Mononuclear cell (primary cell): ENCODE results near the gene SLC22A12. TPM values are rescaled to one million over a fixed set of nuclear protein-coding genes. Genes with fewer than 3 reads are reported as not detected.

Source experiments
- H3K27me3 ChIP-seq: 2 replicates; pipeline ENCODE4 v1.6.0; 2011; ENCODE audit warnings: low read length, control low read depth; ENCODE audit not compliant: insufficient read depth
- H3K4me1 ChIP-seq: 2 replicates; pipeline ENCODE4 v1.5.1; 2011; ENCODE audit warnings: mild to moderate bottlenecking, low read length, control low read depth; ENCODE audit not compliant: insufficient read depth
- H3K4me3 ChIP-seq: 2 replicates; pipeline ENCODE4 v1.5.1; 2011; ENCODE audit warnings: mild to moderate bottlenecking, low read length, moderate library complexity
- H3K9me3 ChIP-seq: 2 replicates; pipeline ENCODE4 v1.5.1; 2011; ENCODE audit warnings: low read depth, mild to moderate bottlenecking, control low read depth, low read length
- total RNA-seq: library from RNA; depleted of rRNA; stranded (reverse); fragments of >200 nt; gene quantifications from one replicate; pipeline ENCODE4 v1.2.3, GENCODE V29; 2012

SLC22A12 gene
- total RNA-seq, 1 donor = not detected

DNA sequence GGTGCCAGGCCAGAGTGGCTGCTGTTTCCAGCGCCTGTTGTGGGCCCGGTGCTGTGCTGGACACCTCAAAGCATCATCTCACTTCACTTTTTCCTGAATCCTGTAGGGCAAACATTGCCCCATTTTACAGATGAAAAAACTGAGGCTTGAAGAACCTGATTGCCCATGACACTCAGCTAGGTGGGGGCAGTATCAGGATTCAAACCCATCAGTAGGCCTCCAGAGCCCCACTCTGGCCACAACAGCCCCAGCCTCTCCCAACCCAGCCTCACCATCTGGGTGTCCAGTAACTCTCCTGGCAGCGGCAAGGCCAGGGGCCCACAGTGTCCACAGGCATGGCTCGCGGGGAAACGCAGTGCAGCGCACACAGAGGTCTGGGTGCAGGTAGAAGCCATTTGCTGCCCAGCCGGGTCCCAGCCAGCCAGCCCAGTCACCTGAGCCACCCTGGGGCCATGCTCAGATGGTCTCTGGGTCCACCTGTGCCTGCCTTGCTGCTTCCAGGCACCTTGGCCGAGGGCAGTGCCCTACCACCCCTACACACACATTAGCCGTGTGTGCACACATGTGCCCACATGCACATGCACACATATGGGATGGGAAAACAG, 11.5 kb downstream of the SLC22A12 start:
- no peak overlapping the region for H3K4me3 ChIP-seq
- H3K27me3 ChIP-seq = no peaks in the 10 kb centered on the region
- no peaks in the 10 kb centered on the region for H3K9me3 ChIP-seq
- H3K4me1 ChIP-seq = no peaks in the 10 kb centered on the region

DNA sequence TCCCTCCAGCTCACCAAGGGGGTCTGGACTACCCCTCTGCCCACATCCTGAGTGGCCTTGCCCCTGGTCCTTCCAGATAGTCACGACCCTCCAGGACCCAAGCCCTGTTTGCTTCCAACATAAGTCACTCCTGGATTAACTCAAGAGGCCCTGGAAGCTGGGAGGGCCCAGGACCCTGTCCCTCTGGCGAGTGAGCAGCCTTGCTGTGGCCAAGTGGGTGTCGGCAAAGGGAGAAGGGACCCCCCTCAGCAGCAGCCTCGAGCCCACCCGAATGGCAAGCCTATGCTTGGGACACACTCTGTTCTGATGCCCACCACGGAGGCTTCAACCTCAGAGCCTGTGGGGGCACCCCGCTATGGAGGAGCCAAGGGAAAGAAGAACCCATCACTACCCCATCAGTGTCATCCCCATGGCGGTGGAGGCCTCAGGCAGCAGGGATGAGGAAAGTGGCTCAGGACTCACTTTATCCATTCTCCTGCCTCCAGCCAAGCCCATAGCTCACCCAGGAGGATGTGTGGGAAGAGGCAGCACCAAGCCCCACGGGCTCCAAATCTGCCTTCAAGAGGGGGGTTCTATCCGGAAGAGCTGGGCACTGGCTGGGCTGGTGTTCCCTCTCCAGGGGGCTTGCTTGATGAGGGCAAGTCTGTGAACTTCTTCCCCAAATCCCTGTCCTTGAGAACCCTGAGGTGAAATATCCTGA, 12.5 kb downstream of the SLC22A12 start:
- Histone ChIP-seq H3K4me3 (no peak overlapping the region), H3K9me3 (no peaks in the 10 kb centered on the region), H3K4me1 (no peaks in the 10 kb centered on the region), H3K27me3 (no peaks in the 10 kb centered on the region)

DNA sequence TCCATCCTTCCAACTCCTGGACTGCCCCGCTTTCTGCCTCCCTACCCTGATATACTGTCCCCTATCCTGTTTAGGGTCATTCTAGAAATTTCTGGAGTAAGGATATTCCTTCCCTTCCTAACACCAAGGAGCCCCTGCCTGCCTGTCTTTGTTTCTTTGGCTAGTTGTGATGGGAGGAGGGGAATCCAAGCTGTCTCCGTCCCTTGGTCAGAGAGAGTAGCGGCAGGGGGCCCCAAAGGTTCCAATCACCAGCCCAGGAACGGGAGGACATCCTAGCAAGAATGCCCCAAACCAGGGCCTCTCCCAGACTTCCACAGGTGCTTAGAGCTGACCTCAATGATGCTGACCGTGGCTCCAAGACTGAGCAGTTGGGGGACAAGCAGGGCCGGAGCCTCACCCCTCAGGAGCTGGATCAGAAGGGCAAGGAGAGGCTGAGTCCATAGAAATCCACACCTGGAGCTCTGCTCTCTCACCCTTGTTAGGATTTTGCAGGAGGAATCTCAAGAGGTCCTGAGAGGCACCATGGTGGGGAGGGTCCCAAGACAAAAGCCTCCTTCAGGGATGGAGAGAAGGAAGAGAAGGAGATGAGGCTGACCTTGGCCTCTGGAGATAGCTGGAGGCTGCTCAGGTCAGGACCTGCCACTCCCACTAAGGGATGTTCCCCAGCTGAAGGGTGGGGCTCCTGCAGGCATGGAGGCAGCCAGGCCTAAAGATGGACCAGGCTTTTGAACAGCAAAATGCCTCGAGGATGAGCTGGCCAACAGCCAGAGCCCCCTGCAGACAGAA, 13.6 kb downstream of the SLC22A12 start:
- Histone ChIP-seq H3K4me1 (no peaks in the 10 kb centered on the region), H3K4me3 (no peak overlapping the region), H3K9me3 (no peaks in the 10 kb centered on the region), H3K27me3 (no peaks in the 10 kb centered on the region)

DNA sequence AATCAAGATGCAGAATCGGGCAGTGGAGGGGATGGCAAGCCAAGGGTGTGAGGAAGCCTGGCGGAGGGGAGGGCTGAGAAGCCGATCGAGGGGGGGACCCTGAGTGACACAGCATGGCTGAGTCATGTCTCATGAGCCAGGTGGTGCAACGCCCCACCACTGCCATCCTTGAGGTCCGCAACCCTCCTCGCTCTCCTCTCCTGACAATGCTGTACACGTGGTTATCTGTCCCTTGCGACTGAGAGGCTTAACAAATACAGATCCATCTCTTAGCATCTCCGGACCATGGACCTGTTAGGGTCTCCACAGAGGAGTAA, 14.2 kb downstream of the SLC22A12 start:
- H3K9me3 ChIP-seq = no peaks in the 10 kb centered on the region
- H3K4me3 ChIP-seq = no peak overlapping the region
- H3K27me3 ChIP-seq = no peaks in the 10 kb centered on the region
- H3K4me1 ChIP-seq = no peaks in the 10 kb centered on the region

DNA sequence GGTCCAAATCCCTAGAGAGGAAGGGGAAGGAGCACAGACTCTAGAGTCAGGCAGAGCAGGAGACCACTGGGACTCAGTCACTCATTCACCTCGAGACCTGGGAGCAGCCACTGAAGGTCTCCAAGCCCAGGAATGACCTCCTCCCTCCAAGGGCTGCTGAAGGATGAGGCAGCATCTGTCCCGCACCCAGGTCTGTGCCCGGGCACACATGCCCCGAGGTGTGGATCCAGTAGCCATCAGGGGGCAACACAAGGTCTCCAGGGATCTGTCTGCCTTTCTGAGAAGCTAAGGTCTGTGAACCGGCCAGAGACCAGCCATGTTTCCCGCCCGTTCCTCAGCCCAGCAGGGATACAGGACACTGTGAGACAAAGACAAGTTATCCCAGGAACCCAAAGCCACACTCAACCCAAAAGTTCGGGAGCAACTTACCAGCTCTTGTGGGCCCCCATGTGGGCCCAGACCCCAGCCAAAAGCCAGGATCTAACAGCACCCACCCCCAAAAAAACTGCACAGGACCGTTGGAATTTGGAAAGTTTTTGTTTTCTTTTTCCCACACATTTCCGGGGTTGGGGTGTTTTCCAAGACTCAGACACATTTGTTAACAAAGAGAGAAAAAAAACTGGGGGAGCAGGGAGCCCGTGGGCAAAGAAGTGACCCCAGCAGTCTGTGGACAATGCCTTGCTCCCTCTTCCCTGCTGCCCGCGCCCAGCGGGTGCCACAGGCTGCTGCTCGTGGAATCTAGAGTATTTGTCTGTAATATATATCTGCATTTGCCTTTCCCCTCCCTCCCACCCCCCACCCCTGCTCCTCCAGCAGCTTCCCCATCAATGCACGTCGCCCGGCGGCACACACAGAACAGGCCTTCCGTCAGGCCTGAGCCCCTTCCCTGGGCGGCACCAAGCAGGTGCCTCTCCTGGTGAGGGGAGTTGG, 14.9 kb downstream of the SLC22A12 start:
- no peaks in the 10 kb centered on the region for H3K9me3 ChIP-seq
- no peaks in the 10 kb centered on the region for H3K4me1 ChIP-seq
- H3K4me3 ChIP-seq = no peak overlapping the region
- no peaks in the 10 kb centered on the region for H3K27me3 ChIP-seq

DNA sequence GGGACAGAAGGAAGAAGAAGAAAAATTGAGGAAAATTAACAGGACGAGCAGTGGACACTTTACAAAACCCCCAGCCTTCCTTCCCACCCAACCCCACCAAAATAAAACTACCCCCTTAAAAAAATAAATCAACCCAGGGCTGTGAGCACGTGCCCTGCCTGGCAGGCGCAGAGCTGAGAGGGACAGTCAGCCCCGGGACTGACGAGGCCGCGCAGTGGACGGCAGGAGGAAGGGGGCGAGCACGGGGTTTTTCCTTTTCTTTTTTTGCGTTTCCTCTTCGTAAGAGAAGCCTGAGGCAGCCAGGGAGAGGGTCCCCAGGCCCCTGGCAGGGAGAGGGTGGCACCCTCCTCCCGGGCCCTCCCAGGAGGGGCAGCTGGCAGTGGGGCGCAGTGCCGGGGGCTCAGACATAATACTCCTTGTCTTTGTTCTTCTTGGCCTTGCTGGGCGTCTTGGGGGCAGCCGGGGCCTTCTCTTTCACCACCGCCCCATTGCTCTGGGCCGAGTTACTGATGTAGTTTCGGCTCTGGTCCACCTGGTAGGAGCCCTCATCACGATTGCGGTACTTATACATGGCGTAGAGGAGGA, 15.9 kb downstream of the SLC22A12 start:
- H3K27me3 ChIP-seq = no peaks in the 10 kb centered on the region
- peaks cover 6% of the 10 kb centered on the region for H3K4me1 ChIP-seq
- no peaks in the 10 kb centered on the region for H3K9me3 ChIP-seq
- no peak overlapping the region for H3K4me3 ChIP-seq

DNA sequence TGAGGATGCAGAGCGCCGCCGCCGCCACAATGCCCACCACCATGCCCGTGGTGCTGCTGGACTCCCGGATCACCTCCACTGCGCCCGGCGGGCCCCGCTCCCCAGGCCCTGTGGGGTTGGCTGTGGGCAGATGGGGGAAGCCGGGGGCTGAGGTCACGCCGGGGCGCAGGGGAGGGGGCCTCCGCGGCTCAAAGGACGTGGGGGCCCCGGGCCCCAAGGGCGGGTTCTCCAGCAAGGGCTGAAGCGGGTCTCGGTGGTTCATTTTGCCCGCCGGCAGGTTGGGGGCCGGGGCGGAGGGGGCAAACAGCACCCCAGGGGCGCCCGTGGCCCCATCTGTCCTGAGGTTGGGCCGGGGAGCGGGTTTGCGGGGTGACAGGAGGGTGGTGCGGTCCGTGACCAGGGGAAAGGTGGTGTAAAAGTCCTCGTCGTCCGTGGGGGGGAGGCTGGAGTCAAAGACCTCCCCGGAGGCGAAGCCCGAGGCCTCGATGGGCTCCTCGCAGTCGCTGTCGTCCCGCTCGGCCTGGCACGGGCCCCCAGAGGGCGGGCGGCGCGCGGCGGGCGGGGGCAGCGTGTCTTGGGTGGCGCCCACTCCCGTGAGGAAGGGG, 16.5 kb downstream of the SLC22A12 start:
- H3K4me3 ChIP-seq = no peak overlapping the region
- H3K27me3 ChIP-seq = no peaks in the 10 kb centered on the region
- no peaks in the 10 kb centered on the region for H3K9me3 ChIP-seq
- H3K4me1 ChIP-seq = peaks cover 10% of the 10 kb centered on the region

DNA sequence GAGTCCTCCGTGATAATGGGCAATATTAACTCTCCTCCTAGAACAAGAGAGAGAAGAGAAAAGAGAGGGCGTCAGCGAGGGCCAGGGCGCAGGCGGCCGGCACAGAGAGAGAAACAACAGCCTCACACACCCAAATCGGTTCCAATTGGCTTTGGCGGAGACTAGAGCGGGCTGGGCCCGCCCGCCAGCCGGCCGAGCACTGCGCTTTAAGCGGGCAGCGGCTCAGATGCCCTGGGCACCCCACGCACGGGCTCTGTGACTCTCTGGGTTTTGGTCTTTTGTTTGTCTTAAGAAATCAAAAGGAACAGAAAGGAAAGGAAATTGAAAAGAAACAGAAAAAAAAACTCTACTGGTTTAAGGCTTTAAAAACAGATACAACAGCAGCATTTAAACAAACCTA, 17.0 kb downstream of the SLC22A12 start:
- no peak overlapping the region for H3K4me3 ChIP-seq
- peaks cover 10% of the 10 kb centered on the region for H3K4me1 ChIP-seq
- no peaks in the 10 kb centered on the region for H3K27me3 ChIP-seq
- no peaks in the 10 kb centered on the region for H3K9me3 ChIP-seq

DNA sequence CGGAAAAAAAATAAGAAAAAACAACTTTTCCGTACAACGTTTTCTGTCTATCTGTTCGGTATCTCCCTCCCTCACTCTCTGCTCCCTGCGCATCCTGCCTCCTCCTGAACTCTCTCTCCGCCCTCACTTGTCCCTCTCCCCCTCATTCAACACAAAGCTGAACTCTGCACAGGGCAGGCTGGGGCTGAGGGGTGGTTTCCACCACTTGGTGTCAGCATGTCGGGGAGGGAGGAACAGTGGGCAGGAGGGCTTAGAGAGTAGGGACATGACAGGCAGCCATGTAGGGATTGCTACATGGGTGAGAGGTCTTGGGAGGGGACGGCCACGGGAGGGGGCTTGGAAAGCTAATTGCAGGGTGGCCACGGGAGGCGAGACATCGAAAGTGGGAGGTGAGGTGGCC, 17.6 kb downstream of the SLC22A12 start:
- H3K4me1 ChIP-seq = peaks cover 10% of the 10 kb centered on the region
- no peaks in the 10 kb centered on the region for H3K9me3 ChIP-seq
- H3K27me3 ChIP-seq = no peaks in the 10 kb centered on the region
- H3K4me3 ChIP-seq = no peak overlapping the region

DNA sequence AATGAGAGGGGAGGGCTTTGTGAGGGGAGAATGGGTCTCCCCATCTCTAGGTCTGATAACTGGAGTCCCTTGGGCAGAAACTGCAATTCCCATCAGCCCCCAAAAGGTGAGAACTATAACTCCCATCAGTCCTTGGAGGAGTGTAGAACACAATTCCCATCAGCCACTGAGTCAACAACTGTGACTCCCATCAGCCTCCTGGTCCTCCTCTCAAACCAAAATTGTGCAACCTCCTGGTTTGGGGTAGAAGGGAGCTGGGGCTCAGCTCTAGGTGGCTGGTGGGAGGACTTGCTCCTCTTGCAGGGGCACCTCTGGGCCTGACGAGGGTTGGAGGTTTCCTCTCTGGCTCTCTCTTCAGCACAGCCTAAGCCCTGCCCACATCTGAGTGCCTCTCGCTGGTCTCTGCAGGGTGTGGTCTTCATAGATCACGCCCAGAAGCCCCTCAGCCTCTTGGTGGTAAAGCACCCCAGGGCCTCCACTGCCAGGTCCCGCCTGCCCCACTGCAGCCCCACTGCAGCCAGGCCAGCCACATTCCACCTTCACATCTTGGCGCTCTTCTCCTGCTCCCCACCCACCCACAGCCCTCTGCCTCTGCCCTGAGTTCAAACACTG, 18.5 kb downstream of the SLC22A12 start:
- Histone ChIP-seq H3K4me1 (peaks cover 10% of the 10 kb centered on the region), H3K9me3 (no peaks in the 10 kb centered on the region), H3K4me3 (no peak overlapping the region), H3K27me3 (no peaks in the 10 kb centered on the region)

DNA sequence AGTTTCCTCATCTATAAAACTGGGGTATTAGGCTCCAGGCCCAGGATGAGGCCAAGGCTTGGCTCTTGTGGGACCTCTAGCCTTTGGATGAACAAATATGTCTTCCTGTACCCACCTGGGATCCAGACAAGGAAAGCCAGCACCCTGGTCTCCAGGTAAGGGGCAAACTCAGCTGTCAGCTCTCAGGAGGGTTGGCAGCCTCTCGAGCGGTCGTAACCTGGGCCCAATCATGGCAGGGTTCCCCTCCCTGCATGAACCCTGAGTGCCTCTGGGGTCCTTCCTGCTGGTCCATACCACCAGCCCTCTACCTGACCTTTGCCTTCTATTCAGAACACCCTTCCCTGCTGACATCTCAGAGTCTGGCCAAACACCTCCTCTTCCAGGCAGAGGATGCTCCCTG, 19.6 kb downstream of the SLC22A12 start:
- H3K4me3 ChIP-seq = no peak overlapping the region
- no peaks in the 10 kb centered on the region for H3K9me3 ChIP-seq
- peaks cover 10% of the 10 kb centered on the region for H3K4me1 ChIP-seq
- H3K27me3 ChIP-seq = no peaks in the 10 kb centered on the region

DNA sequence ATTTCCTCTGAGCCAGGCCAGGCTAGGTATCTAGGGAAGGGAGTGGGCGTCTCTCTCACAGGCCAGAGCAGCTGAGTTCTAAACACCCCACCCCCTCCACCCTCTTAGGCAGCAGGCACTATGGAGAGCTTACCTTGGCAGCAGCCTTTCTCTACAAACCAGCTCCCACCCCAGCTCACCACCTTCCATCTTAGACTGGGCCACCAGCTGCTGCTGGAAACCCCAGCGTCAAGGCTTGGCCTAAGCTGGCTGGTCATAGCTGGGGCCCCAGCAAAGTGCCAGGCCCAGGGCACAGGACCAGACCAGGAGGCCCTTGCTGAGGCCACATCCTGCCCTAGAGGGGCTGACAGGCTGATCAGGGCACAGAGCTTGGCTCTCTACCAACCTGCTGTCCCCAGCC, 20.2 kb downstream of the SLC22A12 start:
- H3K4me1 ChIP-seq = peaks cover 10% of the 10 kb centered on the region
- no peak overlapping the region for H3K4me3 ChIP-seq
- no peaks in the 10 kb centered on the region for H3K9me3 ChIP-seq
- H3K27me3 ChIP-seq = no peaks in the 10 kb centered on the region

DNA sequence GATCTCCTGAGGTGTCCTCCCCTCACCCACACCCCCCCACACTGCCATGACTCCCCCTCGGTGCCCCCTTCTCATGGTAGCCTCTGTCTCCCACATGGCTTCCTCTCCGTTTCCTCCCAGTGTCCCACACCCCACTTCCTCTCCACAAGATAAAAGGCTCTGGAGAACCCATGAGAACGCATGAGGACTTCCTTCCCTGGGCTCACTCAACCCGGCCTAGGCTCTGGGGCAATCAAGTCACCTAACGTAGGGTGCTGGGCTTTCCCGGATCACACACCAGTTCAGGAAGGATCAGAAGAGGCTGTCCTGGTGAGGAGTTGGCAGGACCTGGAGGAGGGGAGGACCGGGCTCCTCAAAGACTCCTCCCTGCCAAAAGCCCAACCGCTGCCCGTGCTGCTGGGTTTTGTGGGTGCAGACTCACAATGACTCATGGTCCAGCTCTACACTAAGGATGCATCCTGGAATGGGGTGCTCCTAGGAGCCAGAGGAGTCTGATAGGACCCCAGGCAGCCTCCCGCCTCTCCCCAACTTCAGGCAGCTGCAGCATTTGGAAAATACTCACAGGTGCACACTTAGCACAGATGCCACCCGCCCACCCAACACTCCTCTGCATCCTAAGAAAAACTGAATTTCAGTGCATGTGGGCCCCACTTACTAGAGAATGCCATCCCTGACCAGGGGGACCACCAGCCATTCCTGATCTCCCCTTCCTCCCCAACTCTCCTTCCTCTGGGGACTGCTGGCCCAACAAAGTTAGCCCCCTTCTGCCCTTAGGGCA, 21.0 kb downstream of the SLC22A12 start:
- H3K27me3 ChIP-seq = no peaks in the 10 kb centered on the region
- H3K4me1 ChIP-seq = peaks cover 10% of the 10 kb centered on the region
- H3K9me3 ChIP-seq = no peaks in the 10 kb centered on the region
- no peak overlapping the region for H3K4me3 ChIP-seq
